ENCODE measurements around the gene TTC16. TPM values are rescaled to one million over a fixed set of nuclear protein-coding genes. Genes with fewer than 3 reads are reported as not detected.

The TTC16 gene
- total RNA-seq, 1 donor from 2014 or later = not detected

DNA sequence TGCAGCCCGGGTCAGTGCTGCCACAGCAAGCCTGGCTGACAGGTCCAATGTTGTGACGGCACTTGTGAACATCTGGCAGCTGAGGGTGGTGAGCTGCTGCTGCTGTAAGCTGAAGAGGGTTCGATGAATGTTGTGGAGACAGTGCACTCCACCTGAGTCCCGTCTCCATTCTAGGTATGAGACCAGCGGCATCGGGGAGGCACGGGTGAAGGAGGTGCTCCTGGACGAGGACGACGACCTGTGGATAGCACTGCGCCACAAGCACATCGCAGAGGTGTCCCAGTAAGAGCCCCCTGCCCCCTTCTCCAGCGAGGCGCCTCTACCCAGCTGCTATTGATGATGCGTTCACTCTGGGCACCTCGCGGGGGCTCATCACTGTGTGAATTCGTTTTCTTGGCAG is 48.0 kb upstream of the TTC16 start:
- Mint-ChIP-seq H3K4me1 (ENCODE audit: low read depth, unreplicated experiment) (no peaks in the 10 kb centered on the region), H3K4me3 (ENCODE audit: unreplicated experiment) (no peak overlapping the region), H3K36me3 (ENCODE audit: low read depth, unreplicated experiment) (peaks cover 21% of the 10 kb centered on the region), H3K9me3 (ENCODE audit: unreplicated experiment) (no peaks in the 10 kb centered on the region), H3K27me3 (ENCODE audit: low read depth, unreplicated experiment) (no peaks in the 10 kb centered on the region), H3K27ac (ENCODE audit: unreplicated experiment) (no peak overlapping the region)
- Histone ChIP-seq H3K9me3 (ENCODE audit: insufficient read depth, low read depth, low read length) (no peaks in the 10 kb centered on the region), H3K4me2 (ENCODE audit: low read length) (no peak overlapping the region), H3K9ac (ENCODE audit: low read length) (no peak overlapping the region), H4K20me1 (ENCODE audit: insufficient read depth, low read length) (no peaks in the 10 kb centered on the region), H3K36me3 (ENCODE audit: insufficient read depth, low read length) (peaks cover 14% of the 10 kb centered on the region), H2AFZ (ENCODE audit: low read depth, low read length) (no peak overlapping the region), H3K4me3 (ENCODE audit: insufficient read depth, low read depth, low read length) (no peak overlapping the region), H3K4me1 (ENCODE audit: insufficient read depth, low read length) (no peaks in the 10 kb centered on the region), H3K27me3 (ENCODE audit: insufficient read depth, low read length) (no peaks in the 10 kb centered on the region), H3K79me2 (ENCODE audit: insufficient read depth, low read length) (no peaks in the 10 kb centered on the region), H3K27ac (ENCODE audit: low read depth, low read length) (no peak overlapping the region)
- no peak for DNase-seq (ENCODE audit: low read depth)
- no peak for FAIRE-seq
- no peak for TF ChIP-seq EZH2 (IDR thresholded peaks at IDR 0.05; ENCODE audit: insufficient read depth, low read length)
- TF ChIP-seq, protein P1, sequence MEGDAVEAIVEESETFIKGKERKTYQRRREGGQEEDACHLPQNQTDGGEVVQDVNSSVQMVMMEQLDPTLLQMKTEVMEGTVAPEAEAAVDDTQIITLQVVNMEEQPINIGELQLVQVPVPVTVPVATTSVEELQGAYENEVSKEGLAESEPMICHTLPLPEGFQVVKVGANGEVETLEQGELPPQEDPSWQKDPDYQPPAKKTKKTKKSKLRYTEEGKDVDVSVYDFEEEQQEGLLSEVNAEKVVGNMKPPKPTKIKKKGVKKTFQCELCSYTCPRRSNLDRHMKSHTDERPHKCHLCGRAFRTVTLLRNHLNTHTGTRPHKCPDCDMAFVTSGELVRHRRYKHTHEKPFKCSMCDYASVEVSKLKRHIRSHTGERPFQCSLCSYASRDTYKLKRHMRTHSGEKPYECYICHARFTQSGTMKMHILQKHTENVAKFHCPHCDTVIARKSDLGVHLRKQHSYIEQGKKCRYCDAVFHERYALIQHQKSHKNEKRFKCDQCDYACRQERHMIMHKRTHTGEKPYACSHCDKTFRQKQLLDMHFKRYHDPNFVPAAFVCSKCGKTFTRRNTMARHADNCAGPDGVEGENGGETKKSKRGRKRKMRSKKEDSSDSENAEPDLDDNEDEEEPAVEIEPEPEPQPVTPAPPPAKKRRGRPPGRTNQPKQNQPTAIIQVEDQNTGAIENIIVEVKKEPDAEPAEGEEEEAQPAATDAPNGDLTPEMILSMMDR (IDR thresholded peaks at IDR 0.05; ENCODE audit: insufficient read depth, low read depth, low read length) = no peak

DNA sequence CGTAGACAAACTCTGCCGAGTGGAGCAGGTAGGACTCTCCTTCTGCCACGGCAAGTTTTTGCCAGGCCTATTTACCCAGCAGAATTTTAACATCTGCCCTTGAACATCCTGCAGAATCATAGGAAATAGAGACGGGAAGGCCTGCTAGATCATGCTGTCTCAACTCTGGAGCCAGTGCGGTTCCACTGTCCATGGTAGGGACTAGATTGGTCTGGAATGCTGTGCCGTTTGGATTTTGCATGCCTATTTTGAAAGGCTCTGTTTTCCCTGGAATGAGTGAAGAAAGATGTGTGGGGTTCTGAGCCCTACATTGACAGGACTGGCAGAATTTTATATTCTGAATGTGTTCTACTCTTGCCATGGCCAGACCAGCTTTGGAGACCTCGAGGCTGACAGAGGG is 42.6 kb upstream of the TTC16 start:
- Histone ChIP-seq H4K20me1 (ENCODE audit: insufficient read depth, low read length) (no peaks in the 10 kb centered on the region), H3K4me2 (ENCODE audit: low read length) (no peak overlapping the region), H3K36me3 (ENCODE audit: insufficient read depth, low read length) (peaks cover 18% of the 10 kb centered on the region), H3K4me3 (ENCODE audit: insufficient read depth, low read depth, low read length) (no peak overlapping the region), H3K9ac (ENCODE audit: low read length) (no peak overlapping the region), H3K79me2 (ENCODE audit: insufficient read depth, low read length) (no peaks in the 10 kb centered on the region), H3K27me3 (ENCODE audit: insufficient read depth, low read length) (no peaks in the 10 kb centered on the region), H3K4me1 (ENCODE audit: insufficient read depth, low read length) (no peaks in the 10 kb centered on the region), H3K9me3 (ENCODE audit: insufficient read depth, low read depth, low read length) (no peaks in the 10 kb centered on the region), H3K27ac (ENCODE audit: low read depth, low read length) (no peak overlapping the region), H2AFZ (ENCODE audit: low read depth, low read length) (no peak overlapping the region)
- no peak for DNase-seq (ENCODE audit: low read depth)
- TF ChIP-seq, protein P1 (IDR thresholded peaks at IDR 0.05; ENCODE audit: insufficient read depth, low read depth, low read length) = no peak
- TF ChIP-seq EZH2 (IDR thresholded peaks at IDR 0.05; ENCODE audit: insufficient read depth, low read length) = no peak
- no peak for FAIRE-seq
- Mint-ChIP-seq H3K36me3 (ENCODE audit: low read depth, unreplicated experiment) (peaks cover 26% of the 10 kb centered on the region), H3K27me3 (ENCODE audit: low read depth, unreplicated experiment) (no peaks in the 10 kb centered on the region), H3K9me3 (ENCODE audit: unreplicated experiment) (no peaks in the 10 kb centered on the region), H3K4me3 (ENCODE audit: unreplicated experiment) (no peak overlapping the region), H3K27ac (ENCODE audit: unreplicated experiment) (no peak overlapping the region), H3K4me1 (ENCODE audit: low read depth, unreplicated experiment) (no peaks in the 10 kb centered on the region)

DNA sequence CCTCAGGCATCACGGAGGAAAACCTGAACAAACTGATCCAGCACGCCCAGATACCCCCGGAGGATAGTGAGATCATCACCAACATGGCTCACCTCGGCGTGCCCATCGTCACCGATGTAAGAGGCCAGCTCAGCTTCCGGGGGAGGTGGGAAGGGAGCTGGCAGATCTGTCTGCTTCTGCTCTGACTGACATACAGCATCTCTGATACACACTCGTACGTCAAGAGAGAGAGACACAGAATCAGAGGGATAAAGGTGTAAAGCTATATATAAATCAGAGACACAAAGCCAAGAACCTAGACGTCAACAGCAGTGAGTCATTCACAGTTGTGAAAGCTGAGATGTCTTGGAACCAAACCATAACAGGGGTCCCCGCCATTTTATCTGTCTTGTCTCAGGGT is 39.2 kb upstream of the TTC16 start:
- no peak overlapping the region for H3K9ac ChIP-seq (ENCODE audit: low read length)
- no peaks in the 10 kb centered on the region for H3K9me3 Mint-ChIP-seq (ENCODE audit: unreplicated experiment)
- H3K4me1 Mint-ChIP-seq (ENCODE audit: low read depth, unreplicated experiment) = no peaks in the 10 kb centered on the region
- TF ChIP-seq, protein P1 (IDR thresholded peaks at IDR 0.05; ENCODE audit: insufficient read depth, low read depth, low read length) = no peak
- no peak for TF ChIP-seq EZH2 (IDR thresholded peaks at IDR 0.05; ENCODE audit: insufficient read depth, low read length)
- no peak overlapping the region for H3K4me3 ChIP-seq (ENCODE audit: insufficient read depth, low read depth, low read length)
- H2AFZ ChIP-seq (ENCODE audit: low read depth, low read length) = no peak overlapping the region
- H4K20me1 ChIP-seq (ENCODE audit: insufficient read depth, low read length) = no peaks in the 10 kb centered on the region
- DNase-seq (ENCODE audit: low read depth) = peak; percentile 23
- peaks cover 12% of the 10 kb centered on the region for H3K36me3 ChIP-seq (ENCODE audit: insufficient read depth, low read length)
- H3K27ac Mint-ChIP-seq (ENCODE audit: unreplicated experiment) = no peak overlapping the region
- no peak overlapping the region for H3K4me3 Mint-ChIP-seq (ENCODE audit: unreplicated experiment)
- peaks cover 42% of the 10 kb centered on the region for H3K36me3 Mint-ChIP-seq (ENCODE audit: low read depth, unreplicated experiment)
- H3K4me2 ChIP-seq (ENCODE audit: low read length) = no peak overlapping the region
- no peak overlapping the region for H3K27ac ChIP-seq (ENCODE audit: low read depth, low read length)
- no peaks in the 10 kb centered on the region for H3K9me3 ChIP-seq (ENCODE audit: insufficient read depth, low read depth, low read length)
- no peaks in the 10 kb centered on the region for H3K27me3 ChIP-seq (ENCODE audit: insufficient read depth, low read length)
- FAIRE-seq = no peak
- no peaks in the 10 kb centered on the region for H3K4me1 ChIP-seq (ENCODE audit: insufficient read depth, low read length)
- no peaks in the 10 kb centered on the region for H3K79me2 ChIP-seq (ENCODE audit: insufficient read depth, low read length)
- H3K27me3 Mint-ChIP-seq (ENCODE audit: low read depth, unreplicated experiment) = peaks cover 4% of the 10 kb centered on the region
